ENCODE results near the gene THAP9. TPM values are rescaled to one million over a fixed set of nuclear protein-coding genes. Genes with fewer than 3 reads are reported as not detected.

Gene THAP9
- total RNA-seq, 4 donors from 2014 or later: 2.1 to 9.0 (median 3.9) TPM

DNA sequence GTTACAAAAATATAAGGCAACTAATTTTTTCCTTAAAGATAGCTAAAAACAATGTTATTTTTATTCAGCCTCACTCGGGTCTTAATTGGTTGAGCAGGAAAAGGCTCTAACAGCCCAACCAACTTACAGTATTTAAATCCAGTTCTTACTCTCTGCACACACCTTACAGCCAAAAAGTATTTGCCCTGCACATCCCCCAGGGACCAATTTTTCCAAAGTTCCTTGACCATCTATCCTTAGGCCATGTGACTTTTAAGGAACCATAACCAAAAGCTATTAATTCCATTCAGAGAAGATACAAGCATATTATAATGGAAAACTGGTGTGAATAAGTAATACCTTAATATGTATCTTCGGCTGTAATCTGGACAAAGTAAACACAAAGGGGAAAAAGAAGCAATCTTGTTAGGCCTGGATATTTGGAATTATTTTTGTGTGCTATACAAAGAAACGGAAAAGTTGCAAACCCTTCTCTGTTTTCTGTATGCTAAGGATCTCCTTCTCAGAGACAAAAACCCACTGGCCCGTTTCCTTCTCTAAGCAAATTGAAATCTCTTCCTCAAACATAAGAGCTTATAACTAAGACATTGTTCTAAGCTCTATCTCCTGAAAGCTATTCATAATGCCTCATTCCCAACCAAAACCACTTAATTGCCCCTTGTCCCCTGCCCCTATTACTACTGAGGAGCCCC lies 1.0 kb upstream of the THAP9 start:
- no peak for TF ChIP-seq CTCF (IDR thresholded peaks at IDR 0.05; ENCODE audit: low read depth)

DNA sequence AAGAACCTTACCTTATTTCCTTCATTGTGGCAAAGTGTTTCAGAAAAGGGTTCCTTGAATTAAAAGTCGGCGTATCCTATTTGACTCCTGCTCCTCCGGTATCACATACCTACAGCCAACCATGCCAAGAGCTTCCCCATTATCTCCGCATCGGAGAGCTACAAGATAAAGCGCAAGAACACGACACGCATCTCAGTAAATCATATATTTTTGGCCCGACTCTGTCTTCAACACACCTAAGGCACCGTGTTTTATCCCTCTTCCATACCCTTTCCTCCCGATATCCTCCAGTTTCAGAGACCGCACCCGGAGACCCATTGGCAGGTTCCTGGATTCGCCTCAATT lies 497 bp upstream of the THAP9 start:
- no peak for TF ChIP-seq CTCF (IDR thresholded peaks at IDR 0.05; ENCODE audit: low read depth)

DNA sequence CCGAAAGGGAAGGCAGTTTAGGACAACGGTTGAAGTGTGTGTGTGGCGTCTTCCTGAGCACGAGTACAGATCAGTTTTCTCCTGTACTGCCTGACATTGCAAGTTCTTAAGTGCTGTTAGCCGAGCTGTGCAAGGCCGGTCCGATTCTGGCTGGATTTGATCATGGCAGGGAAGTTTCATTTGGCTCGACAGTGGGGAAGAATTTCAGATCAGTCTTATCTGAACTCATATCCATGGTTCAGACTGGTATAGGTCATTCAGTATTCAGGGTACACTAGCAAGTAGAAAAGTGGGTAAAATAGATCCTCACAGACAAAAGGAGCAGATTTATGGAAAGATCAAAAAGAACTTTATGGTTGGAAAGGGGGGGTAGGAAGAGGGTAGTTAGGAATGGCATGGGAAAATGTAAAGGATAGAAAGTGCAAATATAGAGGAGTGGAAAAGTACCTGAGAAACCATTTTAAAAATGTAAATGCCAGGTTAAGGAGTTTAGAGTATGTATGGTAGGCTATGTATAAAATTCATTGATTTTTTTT lies 716 bp downstream of the THAP9 start:
- TF ChIP-seq CTCF (IDR thresholded peaks at IDR 0.05; ENCODE audit: low read depth): no peak

DNA sequence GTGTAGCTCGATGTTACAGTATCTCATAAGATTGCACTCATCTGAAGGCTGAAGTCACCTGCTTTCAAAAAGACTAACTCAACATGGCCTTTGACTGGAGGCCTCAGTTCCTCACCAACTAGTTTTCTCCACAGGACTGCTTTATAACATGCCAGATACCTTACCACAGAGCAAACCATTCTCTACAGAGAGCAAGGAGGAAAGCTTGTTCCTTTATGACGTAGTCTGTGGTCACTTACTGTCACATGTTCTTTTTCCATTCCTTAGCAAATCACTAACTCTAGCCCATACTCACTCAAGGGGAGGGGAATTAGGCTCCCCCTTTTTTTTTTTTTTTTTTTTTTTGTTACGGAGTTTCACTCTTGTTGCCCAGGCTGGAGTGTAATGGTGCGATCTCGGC lies 3.2 kb downstream of the THAP9 start:
- no peak for TF ChIP-seq CTCF (IDR thresholded peaks at IDR 0.05; ENCODE audit: low read depth)

- no peak for TF ChIP-seq CTCF (IDR thresholded peaks at IDR 0.05; ENCODE audit: low read depth)
Measured at GRCh38 chr4:82905205-82905604, 4.7 kb downstream of the THAP9 start.

DNA sequence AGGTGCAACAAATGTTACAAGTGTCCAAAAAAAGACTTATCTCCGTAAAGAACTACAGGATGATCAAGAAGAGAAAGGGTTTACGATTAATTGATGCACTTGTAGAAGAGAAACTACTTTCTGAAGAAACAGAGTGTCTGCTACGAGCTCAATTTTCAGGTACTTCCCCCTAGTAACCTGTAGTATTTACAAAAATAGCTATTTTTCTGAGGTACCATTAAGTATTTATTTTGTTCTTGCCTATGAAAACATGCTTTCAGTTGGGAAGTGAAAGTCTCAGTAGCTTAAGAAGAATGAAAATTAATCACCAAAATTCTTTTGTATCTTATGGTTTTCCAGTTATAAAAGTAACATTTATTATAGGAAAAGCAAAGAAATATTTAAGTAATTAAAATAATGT lies 5.9 kb downstream of the THAP9 start:
- TF ChIP-seq CTCF (IDR thresholded peaks at IDR 0.05; ENCODE audit: low read depth): no peak

- TF ChIP-seq CTCF (IDR thresholded peaks at IDR 0.05; ENCODE audit: low read depth): no peak
Measured at GRCh38 chr4:82909326-82909725, 8.8 kb downstream of the THAP9 start.

Measured in subcutaneous adipose tissue (tissue), 4 donors.